Measurements from ENCODE around the gene KCNH3.

KCNH3 gene

DNA sequence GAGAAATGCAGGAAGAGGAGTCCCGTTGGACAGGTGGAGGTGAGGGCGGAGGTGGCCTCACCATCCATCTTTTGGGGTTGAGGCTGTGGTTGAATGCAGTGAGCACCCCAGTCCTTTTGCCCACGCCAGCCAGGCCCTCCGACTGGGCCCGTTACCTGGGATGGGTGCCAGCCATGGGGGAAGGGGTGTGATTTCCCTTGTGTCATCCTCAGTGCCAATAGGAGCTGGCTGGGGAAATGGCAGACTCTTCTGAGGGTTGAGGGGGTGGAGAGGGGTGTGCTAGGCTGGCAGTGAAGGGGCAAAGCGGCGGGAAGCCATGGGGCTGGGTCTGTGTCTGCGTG, 9.6 kb downstream of the KCNH3 start:
- no peak for DNase-seq

DNA sequence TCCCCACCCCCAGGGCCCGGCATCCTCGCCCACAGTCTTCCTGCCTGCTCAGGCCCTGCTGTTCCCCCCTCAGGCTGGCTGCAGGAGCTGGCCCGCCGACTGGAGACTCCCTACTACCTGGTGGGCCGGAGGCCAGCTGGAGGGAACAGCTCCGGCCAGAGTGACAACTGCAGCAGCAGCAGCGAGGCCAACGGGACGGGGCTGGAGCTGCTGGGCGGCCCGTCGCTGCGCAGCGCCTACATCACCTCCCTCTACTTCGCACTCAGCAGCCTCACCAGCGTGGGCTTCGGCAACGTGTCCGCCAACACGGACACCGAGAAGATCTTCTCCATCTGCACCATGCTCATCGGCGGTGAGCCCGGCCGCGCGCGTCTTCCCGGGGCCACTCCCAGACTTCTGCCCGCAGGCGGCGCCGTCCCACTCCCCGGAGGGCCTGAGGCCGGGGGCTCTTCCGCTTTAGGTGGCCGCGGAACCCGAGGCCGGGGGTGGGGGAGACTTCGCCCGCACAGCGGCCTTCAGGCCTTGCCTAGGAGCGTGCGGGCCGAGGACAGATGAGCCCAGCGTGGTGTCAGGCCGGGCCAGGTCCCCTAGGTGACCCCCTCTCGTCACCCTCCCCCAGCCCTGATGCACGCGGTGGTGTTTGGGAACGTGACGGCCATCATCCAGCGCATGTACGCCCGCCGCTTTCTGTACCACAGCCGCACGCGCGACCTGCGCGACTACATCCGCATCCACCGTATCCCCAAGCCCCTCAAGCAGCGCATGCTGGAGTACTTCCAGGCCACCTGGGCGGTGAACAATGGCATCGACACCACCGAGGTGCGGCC, 10.2 kb downstream of the KCNH3 start:
- no peak for DNase-seq

DNA sequence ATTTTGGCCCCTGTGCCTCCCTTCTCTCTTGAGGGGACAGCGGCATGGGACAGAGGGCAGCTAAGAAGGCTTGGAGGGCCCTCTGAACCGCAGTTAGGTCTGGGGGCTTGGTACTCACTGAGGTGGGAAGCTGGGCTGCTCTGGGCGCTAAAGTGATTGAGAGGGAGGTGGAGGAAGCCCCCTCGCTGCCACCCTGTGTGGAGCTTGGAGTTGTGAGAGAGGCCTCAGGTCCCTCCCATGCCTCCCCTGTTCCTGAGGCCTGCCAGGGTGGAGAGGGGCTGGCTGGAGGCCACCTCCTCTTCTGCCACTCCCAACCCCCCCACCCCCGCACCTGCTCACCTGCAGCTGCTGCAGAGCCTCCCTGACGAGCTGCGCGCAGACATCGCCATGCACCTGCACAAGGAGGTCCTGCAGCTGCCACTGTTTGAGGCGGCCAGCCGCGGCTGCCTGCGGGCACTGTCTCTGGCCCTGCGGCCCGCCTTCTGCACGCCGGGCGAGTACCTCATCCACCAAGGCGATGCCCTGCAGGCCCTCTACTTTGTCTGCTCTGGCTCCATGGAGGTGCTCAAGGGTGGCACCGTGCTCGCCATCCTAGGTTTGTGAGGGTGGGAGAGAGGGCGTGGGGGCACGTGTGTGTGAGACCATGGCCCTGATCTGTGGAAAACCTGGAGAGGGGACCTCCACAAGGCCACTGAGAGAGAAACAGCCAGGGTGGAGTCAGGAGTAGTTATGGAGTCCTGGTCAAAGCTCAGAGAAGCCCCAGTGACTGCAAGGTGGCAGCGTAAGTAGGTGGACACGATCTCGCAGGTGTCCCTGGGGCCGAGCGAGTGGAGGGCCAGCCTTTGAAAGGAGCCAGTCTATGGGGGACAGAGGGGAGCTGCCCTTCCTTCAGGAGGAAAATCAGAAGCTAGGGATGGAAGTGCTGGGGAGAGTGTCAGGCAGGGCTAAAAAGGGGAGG, 11.2 kb downstream of the KCNH3 start:
- no peak for DNase-seq

DNA sequence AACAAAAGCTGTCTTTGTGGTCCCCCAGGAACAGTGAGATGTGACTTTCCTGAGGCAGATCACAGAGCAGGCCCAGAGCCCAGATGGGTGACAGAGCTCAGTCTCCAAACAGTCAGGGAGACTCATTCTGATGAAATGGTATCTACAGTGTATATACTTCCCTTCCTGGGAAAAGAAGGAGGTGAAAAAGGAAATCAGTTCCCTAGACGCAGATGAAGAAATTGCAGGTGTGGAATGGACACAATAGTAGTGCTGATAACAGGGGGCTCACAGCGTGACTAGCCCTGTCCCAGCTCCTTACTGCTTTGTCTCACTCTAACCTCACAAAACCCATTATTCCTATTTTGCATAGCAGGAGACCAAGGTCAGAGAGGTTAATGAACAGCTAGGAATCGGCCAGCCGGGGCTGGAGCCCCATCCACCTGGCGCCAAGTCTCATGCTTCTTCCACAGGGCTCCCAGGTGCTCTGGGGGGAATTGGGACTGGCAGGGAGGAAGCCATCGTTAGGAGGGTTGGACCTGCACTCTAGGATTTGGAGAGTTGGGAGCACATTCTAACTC, 11.9 kb downstream of the KCNH3 start:
- no peak for DNase-seq

DNA sequence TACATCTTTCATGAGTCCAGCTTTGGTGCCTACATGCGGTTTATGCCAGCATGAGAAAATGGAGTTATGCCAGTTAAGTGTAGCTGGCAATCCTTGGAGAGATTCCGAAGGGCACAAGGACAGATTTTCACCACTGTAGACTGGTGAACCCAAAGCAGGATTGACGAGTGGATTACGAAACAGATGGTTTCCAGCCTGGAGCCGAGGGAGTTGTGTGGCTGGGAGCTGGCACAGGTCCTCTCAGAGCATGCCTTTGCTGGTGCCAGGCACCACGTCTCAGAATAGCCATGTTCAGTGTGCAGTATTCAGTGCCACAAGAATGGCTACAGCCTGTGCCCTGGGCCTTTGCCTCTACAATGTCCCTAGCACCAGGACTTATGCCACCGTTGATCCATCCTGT, 13.2 kb downstream of the KCNH3 start:
- DNase-seq = no peak

DNA sequence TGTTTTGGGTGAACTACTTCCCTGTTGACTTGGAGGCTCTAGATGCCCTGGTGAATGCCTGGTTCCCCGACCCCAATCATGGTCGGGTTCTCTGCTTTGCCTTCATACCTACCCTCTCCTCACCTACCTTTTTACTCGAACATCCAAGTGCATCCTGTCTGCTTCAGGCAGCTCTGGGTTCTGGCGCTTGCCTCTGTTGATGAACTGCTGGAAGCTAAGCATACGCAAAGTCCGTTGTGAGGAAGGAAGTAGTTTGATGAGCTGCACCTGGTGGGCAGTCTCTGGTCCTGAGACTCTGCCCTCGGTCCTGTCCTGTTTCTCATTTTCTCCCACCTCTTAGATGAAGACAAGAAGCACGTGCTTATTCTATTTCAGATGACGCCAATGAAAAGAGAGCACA, 13.6 kb downstream of the KCNH3 start:
- no peak for DNase-seq

DNA sequence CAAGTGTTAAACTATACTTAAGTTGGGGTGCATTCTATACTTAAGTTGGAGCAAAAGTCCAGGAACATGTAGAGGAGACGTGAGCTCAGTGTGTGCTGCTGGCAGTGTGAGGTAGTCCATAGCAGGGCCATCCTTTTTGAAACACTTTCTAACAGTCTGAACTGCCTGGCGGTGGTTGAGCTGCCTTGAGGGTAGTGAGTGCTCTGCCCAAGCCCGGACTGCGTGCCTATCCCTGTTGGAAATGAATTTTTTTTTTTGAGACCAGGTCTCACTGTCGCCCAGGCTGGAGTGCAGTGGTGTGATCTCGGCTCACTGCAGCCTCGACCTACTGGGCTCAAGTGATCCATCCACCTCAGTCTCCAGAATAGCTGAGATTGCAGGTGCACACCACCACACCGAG, 14.1 kb downstream of the KCNH3 start:
- DNase-seq = no peak

DNA sequence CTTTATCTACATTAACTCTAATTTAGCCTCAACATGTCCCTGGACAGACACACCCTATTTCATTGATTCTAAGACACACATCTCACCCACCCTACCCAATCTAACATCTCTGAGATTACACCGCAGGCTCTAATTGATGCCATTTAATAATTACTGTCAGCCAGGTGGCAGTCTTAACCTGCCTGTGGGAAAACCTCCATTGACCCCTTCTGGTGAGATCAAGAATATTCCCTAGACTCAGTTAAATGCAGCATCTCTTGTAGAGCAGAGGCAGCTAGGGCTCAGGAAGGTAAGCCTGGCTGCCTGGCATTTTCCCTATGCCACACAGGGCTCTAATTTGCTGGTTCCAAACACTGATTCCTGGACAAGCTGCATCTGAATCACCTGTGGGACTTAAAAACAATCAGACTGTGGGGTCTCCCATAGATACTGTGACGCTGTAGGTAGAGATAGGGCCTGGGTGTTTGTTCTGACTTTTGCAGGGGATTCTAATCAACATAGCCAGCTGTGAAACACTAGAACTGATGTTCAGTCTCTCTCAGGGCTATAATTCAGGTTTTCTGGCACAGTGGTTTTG, 14.8 kb downstream of the KCNH3 start:
- peak; percentile 17 for DNase-seq

DNA sequence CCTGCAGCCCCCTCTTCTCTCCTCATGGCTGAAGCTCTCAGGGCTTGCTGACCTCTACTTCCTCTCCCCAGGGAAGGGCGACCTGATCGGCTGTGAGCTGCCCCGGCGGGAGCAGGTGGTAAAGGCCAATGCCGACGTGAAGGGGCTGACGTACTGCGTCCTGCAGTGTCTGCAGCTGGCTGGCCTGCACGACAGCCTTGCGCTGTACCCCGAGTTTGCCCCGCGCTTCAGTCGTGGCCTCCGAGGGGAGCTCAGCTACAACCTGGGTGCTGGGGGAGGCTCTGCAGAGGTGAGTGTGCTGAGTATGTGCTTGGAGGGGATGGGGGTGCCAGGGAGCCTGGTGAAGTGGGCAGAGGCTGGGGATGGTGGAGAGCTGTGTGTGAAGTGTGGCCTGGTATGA, 15.4 kb downstream of the KCNH3 start:
- no peak for DNase-seq

DNA sequence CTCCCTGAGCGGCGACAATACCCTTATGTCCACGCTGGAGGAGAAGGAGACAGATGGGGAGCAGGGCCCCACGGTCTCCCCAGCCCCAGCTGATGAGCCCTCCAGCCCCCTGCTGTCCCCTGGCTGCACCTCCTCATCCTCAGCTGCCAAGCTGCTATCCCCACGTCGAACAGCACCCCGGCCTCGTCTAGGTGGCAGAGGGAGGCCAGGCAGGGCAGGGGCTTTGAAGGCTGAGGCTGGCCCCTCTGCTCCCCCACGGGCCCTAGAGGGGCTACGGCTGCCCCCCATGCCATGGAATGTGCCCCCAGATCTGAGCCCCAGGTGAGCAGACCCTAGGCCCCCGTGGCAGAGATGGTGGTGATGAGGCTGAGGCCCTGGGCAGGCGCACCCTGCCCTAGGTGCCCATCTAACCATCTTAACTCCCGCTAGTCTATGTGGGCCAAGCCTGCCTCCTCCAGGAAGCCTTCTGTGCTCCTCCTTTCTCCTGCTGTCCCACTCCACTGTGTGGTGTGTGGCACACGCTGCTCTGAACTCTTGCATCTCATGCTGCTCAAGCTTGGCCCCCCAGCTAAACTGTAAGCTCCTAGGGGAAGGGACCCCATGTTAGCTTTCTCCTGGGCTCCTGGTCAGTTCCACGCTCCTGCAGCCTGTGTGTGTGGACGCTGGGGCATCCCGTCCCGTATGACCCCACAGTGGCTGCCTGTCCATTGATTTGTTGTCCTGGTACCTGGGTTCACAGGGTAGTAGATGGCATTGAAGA, 17.0 kb downstream of the KCNH3 start:
- no peak for DNase-seq

DNA sequence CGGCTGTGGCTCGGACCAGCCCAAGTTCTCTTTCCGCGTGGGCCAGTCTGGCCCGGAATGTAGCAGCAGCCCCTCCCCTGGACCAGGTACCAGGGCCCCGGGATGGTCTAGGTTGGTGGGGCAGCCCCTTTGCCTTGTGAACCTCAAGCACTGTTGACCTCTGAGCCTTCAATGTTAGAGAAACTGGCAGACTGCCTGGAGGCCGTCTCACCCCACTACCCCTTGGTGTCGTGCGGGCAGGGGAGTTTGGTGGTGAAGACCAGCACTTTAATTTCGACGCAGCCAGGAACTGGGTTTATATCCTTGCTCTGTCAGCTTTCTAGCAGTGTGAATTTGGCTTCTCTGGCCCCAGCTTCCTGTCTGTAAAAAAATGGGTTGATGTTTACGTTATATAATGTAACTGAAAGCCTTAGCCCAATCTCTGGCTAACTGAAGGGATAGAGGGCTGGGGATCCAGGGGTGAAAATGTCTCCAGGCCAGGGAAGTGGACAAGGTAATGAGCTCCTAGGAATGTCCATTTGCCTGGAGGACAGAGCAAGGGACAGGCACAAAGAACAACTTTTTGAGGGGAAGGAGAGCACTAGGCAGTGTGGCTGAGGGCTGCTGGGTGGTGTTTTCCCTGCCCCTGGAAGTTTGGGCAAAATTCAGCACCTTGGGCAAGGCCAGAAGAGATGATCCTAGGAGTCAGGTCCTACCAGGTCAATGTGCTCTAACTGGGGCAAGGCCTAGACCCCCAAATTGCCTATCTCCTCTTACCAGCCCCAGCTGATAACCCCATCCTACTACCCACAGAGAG, 17.8 kb downstream of the KCNH3 start:
- DNase-seq = no peak

DNA sequence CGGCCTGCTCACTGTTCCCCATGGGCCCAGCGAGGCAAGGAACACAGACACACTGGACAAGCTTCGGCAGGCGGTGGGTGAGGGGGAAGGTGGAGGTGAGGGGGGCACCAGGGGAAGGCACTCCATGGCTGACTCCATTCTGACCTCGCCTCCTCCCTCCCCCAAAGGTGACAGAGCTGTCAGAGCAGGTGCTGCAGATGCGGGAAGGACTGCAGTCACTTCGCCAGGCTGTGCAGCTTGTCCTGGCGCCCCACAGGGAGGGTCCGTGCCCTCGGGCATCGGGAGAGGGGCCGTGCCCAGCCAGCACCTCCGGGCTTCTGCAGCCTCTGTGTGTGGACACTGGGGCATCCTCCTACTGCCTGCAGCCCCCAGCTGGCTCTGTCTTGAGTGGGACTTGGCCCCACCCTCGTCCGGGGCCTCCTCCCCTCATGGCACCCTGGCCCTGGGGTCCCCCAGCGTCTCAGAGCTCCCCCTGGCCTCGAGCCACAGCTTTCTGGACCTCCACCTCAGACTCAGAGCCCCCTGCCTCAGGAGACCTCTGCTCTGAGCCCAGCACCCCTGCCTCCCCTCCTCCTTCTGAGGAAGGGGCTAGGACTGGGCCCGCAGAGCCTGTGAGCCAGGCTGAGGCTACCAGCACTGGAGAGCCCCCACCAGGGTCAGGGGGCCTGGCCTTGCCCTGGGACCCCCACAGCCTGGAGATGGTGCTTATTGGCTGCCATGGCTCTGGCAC, 18.5 kb downstream of the KCNH3 start:
- no peak for DNase-seq

DNA sequence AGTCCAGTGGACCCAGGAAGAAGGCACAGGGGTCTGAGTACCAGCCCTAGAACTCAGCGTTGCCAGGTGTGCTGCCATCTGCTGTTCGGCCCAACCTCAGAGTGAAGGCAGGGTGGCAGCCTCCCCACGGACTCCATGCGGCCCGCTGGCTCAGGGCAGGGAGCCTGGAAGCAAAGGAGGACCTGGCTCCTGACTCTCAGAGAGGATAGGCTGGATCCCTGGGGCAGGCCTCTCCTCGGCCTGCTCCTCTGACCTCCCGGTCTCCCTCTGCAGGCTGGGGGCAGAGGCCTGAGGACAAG, 19.0 kb downstream of the KCNH3 start:
- DNase-seq = no peak

DNA sequence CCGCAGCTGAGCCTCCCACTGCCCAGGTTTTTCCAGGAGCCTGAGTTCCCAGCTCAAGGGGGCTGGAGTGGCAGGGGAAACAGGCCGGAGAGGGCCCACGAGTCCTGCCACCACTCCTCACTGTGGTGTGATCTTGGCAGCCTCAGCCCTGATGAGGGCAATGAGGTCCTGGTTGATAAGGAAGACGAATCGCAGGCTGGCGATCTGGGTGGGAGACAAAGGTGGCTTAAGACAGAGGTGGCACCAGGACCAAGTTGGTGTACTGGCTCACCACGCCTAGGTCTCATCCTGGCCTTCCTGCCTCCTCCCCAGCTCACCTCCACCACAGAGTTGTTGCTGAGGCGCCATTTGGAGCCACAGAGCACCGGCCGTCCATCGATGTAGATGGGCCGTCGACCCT, 19.7 kb downstream of the KCNH3 start:
- no peak for DNase-seq

DNA sequence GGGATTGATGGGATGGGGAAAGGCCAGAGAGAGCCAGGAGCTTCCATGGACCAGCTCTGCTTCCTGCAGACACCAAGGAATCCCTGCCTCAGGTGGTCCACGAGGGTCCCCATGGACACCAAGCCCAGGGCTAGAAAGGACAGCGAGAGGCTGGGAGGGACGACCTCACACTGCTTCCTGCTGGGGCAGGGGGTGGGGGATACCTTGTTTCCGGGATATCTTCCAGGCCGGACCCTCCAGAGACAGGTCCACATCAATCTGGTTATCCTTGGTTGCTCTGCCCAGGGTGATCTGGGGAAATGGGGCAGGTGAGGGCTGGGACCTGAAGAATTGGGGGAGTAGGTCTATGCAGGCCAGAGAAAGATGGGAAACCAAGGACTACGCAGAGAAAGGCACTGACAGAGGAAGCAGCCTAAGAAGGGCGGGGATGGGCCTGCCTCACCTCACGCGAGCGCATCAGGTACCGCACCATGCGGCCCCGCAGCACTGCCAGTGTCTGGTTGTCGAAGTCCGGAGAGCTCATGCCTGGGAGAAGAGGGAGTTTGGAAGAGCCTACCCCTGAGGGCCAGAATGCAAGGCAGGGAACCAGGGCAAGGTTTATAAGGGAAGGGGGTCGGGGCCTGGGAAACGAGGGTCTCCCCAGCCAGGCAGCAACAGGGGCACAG, 20.3 kb downstream of the KCNH3 start:
- no peak for DNase-seq

DNA sequence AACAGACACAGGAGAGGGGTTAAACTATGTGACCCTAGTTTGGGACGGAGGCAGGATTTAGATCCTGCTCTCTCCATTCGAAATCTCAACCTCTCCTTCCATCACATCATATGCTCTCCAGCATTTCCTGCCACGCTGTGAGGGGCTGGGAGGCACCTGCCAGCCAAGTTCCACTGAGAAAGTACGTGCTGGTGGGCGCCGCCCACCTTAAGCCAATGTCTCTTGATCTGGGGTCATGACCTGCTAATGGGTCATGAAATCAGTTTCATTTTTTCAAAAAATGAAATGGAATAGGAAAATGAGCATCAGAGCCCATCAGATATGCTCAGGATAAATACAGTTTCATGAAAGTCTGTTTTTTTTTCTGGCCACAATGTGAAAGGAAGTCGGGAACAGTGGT, 21.9 kb downstream of the KCNH3 start:
- DNase-seq = no peak

DNA sequence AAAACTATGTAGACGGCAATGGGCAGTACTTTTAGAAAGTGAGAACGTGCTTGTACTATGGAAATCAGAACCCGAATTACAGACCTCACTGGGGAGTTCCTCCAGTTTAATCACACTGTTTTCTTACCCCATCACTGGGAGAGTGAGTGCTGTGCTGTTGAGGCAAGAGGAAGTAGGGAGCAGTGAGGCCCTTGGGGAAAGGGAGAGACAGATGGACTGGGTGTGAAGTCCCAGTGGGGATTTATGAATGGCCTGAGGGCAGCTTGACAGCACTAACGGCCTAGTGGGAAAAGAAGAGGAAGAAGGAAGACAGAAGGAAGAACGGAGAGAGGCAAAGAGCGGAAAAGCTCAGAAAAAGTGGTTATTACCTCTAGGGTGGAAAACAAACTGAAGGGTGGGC, 23.4 kb downstream of the KCNH3 start:
- DNase-seq = no peak

DNA sequence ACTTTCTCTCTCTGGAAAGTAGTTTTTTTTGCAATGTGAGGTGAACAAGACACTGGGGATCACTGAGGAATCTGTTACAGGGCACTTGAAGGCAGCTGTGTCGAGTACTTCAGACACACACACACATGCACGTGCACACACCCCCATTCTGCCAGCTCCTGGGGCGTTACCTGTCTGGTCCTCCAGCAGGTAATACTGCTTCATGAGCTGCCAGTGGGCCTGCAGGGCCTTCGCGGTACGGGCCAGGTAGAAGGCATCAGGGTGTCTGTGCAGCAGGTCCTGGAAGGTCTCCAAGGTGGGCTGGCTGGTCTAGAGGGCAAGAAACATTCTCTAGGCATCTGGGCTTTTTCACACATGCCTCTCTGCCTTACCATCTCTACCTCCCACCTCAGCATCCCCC, 24.0 kb downstream of the KCNH3 start:
- DNase-seq = no peak

DNA sequence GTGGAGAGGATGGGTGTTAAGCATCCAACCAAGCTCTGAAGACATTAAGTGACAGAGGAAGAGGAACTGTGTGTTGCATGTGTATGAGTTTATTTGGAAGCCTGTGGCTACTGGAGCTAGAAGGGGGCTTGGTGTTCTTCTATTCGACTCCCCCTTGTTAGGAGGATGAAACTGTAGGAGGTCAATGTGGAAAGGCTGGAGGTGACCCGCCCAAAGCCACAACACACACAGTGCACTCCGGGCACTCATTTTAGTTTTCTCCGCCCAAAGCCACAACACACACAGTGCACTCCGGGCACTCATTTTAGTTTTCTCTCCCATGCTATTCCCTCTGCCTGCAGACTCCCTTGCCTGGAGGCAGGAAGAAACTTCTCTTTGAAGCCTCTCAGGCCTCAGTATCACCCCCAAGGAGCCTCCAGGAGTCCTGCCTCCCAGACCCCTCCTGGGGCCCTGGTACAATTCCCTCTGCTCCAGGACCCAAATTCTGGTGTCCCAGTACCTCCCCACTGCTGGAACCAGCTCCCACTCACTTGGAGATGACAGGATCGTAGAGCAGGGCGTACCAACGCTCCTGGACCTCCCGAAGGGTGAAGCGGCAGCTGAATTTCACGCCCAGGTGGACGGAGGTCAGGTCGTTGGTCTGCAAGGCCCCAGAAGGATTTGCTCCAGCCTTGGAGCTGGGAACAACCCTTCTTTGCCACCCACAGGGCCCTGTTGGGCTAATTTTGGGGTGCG, 25.3 kb downstream of the KCNH3 start:
- DNase-seq = no peak

All from DMS 273 treated with DMSO at 0.1 percent for 48 hours (cell line).